Rectal smooth muscle tissue (tissue), 1 donor: ENCODE data around the gene SCN5A.

Experiments used
- H3K27ac ChIP-seq: one replicate; pipeline ENCODE4 v1.7.0; 2013; ENCODE audit warnings: low read depth, low read length, inconsistent platforms
- H3K27me3 ChIP-seq: one replicate; pipeline ENCODE4 v1.7.0; 2013; ENCODE audit warnings: low read length; ENCODE audit not compliant: control insufficient read depth, insufficient read depth
- H3K36me3 ChIP-seq: one replicate; pipeline ENCODE4 v1.7.0; 2013; ENCODE audit warnings: low read length; ENCODE audit not compliant: control insufficient read depth, insufficient read depth
- H3K4me1 ChIP-seq: one replicate; pipeline ENCODE4 v1.7.0; 2013; ENCODE audit warnings: low read length; ENCODE audit not compliant: control insufficient read depth, insufficient read depth
- H3K4me3 ChIP-seq: one replicate; pipeline ENCODE4 v1.7.0; 2013; ENCODE audit warnings: low read length
- H3K9ac ChIP-seq: one replicate; pipeline ENCODE4 v1.7.0; 2013; ENCODE audit warnings: low read length

Gene SCN5A

DNA sequence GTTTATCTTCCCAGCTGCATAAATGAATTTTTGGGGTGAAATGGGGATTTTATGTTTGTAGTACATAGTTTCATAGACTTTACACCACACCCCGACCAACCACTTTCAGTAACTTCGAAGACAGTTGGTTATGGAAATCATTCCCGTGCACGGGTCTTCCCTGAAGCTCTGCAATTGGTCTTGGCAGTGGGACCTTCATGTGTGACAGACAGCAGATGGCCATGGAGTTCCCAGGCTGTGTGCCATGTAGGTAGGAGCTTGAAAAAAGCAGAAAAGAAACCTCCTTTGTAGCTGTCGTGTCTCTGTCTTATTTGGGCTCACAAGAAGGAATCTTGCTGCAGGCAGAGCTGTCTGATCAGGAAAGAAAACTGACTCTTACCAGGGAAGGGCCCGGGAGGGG, 127.5 kb downstream of the SCN5A start:
- Histone ChIP-seq H3K4me3 (no peak overlapping the region), H3K4me1 (no peaks in the 10 kb centered on the region), H3K36me3 (peaks cover 8% of the 10 kb centered on the region), H3K27me3 (no peaks in the 10 kb centered on the region), H3K27ac (no peak overlapping the region), H3K9ac (no peak overlapping the region)

DNA sequence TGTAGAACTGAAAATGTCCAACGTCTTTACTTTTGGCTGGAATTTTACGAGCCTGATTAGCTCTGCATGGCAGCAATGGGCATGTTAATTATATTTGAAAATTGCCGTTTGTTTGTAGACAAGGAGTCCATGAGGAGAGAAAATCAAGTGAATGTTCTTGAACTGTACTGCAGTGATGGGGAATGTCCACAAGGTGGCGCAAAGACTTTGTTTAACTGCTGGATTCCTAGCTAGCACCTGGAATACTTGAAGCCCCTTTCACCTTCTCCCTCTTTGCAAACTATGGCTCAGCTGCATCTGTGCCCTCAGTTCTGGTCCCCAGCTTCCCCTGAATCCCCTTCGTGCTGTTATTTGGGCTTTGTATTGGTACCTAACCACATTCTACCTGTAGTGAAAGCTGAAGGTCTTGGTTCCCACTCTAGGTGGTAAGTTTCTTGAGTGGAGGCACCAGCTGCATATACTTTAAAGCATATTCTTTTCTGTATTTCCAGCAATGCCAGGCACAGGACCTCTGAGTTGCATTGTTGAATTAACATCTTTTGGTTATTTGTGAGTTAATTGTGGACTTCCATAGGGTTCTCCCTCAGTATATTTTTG, 128.0 kb downstream of the SCN5A start:
- Histone ChIP-seq H3K27ac (no peak overlapping the region), H3K27me3 (no peaks in the 10 kb centered on the region), H3K36me3 (peaks cover 8% of the 10 kb centered on the region), H3K9ac (no peak overlapping the region), H3K4me3 (no peak overlapping the region), H3K4me1 (no peaks in the 10 kb centered on the region)

GRCh38 chr3:38519651-38520050, 129.8 kb downstream of the SCN5A start:
- H3K36me3 ChIP-seq, result peaks cover 3% of the 10 kb centered on the region
- no peak overlapping the region for H3K9ac ChIP-seq
- no peaks in the 10 kb centered on the region for H3K27me3 ChIP-seq
- H3K27ac ChIP-seq, result no peak overlapping the region
- no peak overlapping the region for H3K4me3 ChIP-seq
- H3K4me1 ChIP-seq, result no peaks in the 10 kb centered on the region

GRCh38 chr3:38519000-38519399, 130.5 kb downstream of the SCN5A start:
- no peaks in the 10 kb centered on the region for H3K4me1 ChIP-seq

DNA sequence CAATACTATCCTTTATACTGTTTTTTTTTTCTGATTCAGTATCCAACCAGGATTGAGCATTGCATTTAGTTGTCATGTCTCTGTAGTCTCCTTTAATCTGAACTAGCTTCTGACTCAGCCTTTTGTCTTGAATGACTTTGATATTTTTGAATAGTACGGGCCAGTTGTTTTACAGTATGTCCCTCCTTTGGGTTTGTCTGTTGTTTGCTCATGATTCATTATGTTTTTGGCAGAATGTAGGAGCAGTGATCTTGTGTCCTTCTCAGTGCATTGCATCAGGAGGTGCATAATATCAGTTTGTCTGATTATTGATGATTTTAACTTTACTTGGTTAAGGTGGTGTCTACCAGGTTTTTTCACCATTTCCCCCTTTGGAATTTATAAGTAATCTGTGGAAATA, 132.8 kb downstream of the SCN5A start:
- Histone ChIP-seq H3K36me3 (peaks cover 2% of the 10 kb centered on the region), H3K9ac (no peak overlapping the region), H3K4me3 (no peak overlapping the region), H3K27ac (no peak overlapping the region), H3K27me3 (no peaks in the 10 kb centered on the region), H3K4me1 (no peaks in the 10 kb centered on the region)

More at GRCh38 chr3:38519000-38519399, 130.5 kb downstream of the SCN5A start:
- peaks cover 2% of the 10 kb centered on the region for H3K36me3 ChIP-seq
- no peak overlapping the region for H3K9ac ChIP-seq
- H3K27me3 ChIP-seq, result no peaks in the 10 kb centered on the region
- no peak overlapping the region for H3K4me3 ChIP-seq
- no peak overlapping the region for H3K27ac ChIP-seq

- Histone ChIP-seq H3K4me1 (no peaks in the 10 kb centered on the region), H3K27me3 (no peaks in the 10 kb centered on the region), H3K9ac (no peak overlapping the region), H3K36me3 (peaks cover 5% of the 10 kb centered on the region), H3K27ac (no peak overlapping the region), H3K4me3 (no peak overlapping the region)
Measured at GRCh38 chr3:38515367-38515766, 134.1 kb downstream of the SCN5A start.

DNA sequence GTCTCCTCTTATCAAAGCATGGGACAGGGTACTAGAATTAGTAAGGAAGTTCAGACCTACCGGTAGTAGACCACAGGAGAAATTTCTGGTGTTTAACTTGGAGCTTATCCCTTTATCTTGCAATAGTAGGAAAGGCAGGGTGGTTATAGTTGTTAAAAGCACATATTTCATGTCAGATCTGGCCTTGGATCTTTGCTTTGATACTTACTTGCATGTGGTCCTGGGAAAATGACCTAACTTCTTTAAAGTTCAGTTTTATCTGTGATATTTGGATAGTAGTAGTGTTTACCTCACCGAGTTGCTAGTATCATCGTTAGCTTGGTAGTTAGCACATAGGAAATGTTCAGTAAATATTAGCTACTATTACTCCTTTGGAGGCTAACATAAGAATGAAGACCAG, 137.9 kb downstream of the SCN5A start:
- H3K4me3 ChIP-seq, result no peak overlapping the region
- H3K27me3 ChIP-seq, result no peaks in the 10 kb centered on the region
- no peak overlapping the region for H3K9ac ChIP-seq
- H3K36me3 ChIP-seq, result peaks cover 7% of the 10 kb centered on the region
- H3K27ac ChIP-seq, result no peak overlapping the region
- no peaks in the 10 kb centered on the region for H3K4me1 ChIP-seq

DNA sequence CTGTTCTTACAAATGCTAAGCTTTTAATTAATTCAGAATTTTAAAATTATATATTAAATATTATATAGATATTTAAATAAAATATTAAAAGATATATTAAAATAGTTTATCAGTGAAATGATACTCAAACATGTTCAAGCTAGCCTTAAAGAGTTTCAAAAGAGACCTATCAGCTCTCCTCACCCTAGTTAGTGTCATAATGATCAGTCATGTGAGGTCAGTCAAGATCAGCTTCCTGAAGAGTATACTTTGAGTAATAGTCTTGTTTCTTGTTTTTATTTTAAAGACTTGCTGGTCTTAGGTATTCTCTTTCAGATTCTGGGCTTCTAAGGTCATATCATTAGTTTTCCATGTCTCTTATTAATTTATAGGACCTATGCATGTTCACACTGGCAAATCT, 138.9 kb downstream of the SCN5A start:
- peaks cover 8% of the 10 kb centered on the region for H3K36me3 ChIP-seq

DNA sequence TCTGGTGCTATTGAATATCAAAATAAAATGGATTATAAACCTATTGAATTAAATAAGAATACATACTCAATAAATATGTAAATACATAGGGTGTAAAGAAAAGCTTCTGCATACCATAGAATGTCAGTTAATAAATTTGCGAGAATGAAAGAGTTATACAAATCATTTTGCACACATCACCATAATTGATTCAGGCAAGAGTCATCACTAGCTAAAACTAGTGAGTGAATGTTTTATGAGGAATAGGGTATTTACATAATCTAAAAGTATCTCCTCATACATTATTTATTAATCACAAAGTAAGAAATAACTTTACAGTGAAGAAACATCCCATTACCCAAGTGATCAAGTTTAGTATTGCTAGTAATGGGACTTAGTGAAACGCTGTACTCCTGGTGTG, 139.8 kb downstream of the SCN5A start:
- H3K9ac ChIP-seq, result no peak overlapping the region
- H3K27me3 ChIP-seq, result no peaks in the 10 kb centered on the region
- no peak overlapping the region for H3K27ac ChIP-seq
- peaks cover 5% of the 10 kb centered on the region for H3K36me3 ChIP-seq
- H3K4me1 ChIP-seq, result no peaks in the 10 kb centered on the region
- no peak overlapping the region for H3K4me3 ChIP-seq

More for the DNA sequence above, 138.9 kb downstream of the SCN5A start:
- Histone ChIP-seq H3K27ac (no peak overlapping the region), H3K9ac (no peak overlapping the region), H3K4me1 (no peaks in the 10 kb centered on the region), H3K27me3 (no peaks in the 10 kb centered on the region), H3K4me3 (no peak overlapping the region)

DNA sequence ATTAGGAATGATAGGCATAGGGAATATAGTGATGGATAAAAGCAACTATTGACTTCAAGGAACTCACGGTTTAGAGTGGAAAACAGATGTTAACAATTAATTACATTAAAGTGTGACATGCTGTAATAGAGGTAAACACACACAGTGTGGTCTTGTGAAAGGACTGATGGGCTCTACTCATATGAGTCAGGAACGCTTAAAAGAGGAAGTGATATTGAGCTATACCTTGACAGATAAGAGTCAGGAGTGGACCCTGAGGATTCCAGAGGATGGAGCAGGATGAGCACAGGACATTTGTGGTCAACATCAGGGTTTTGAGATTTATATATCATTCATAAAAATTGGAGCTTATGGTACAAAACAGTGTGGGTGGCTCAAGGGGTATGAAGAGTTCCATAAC, 142.4 kb downstream of the SCN5A start:
- Histone ChIP-seq H3K27ac (no peak overlapping the region), H3K36me3 (peaks cover 5% of the 10 kb centered on the region), H3K27me3 (no peaks in the 10 kb centered on the region), H3K4me3 (no peak overlapping the region), H3K9ac (no peak overlapping the region), H3K4me1 (no peaks in the 10 kb centered on the region)

- H3K27ac ChIP-seq, result no peak overlapping the region
- H3K4me3 ChIP-seq, result no peak overlapping the region
- H3K36me3 ChIP-seq, result peaks cover 3% of the 10 kb centered on the region
- peaks cover 3% of the 10 kb centered on the region for H3K4me1 ChIP-seq
- H3K27me3 ChIP-seq, result no peaks in the 10 kb centered on the region
- H3K9ac ChIP-seq, result no peak overlapping the region
Measured at GRCh38 chr3:38500688-38501417, 148.6 kb downstream of the SCN5A start.
